Measurements from ENCODE around the gene LPCAT3.

- TF ChIP-seq CTCF (IDR thresholded peaks at IDR 0.05): no peak
- TF ChIP-seq POLR2A (IDR thresholded peaks at IDR 0.05): no peak
- TF ChIP-seq POLR2AphosphoS5 (IDR thresholded peaks at IDR 0.05): no peak
Observed at GRCh38 chr12:6928022-6928702, 90.1 kb downstream of the LPCAT3 start.

All from stomach (tissue), 4 donors.